HG03565 (cell line): Measurements from ENCODE around the gene FDX1.

ENCODE experiments used
- ATAC-seq: cut with Tn5 transposase; IDR thresholded peaks from one replicate; pipeline ENCODE4 v1.9.1; 2021; ENCODE audit warnings: mild to moderate bottlenecking, moderate library complexity; ENCODE audit not compliant: unreplicated experiment

FDX1 gene

GRCh38 chr11:110465231-110465630 lies 35.5 kb downstream of the FDX1 start:
- ATAC-seq: no peak

GRCh38 chr11:110467556-110467955 lies 37.8 kb downstream of the FDX1 start:
- ATAC-seq: no peak

- no peak for ATAC-seq
Measured at GRCh38 chr11:110468121-110468520, 38.4 kb downstream of the FDX1 start.

- no peak for ATAC-seq
Measured at GRCh38 chr11:110469127-110469526, 39.4 kb downstream of the FDX1 start.

GRCh38 chr11:110470716-110471115 lies 41.0 kb downstream of the FDX1 start:
- no peak for ATAC-seq

GRCh38 chr11:110471371-110471770 lies 41.6 kb downstream of the FDX1 start:
- no peak for ATAC-seq

GRCh38 chr11:110472858-110473257 lies 43.1 kb downstream of the FDX1 start:
- ATAC-seq: no peak

- no peak for ATAC-seq
Measured at GRCh38 chr11:110473706-110474105, 44.0 kb downstream of the FDX1 start.

GRCh38 chr11:110474578-110474977 lies 44.8 kb downstream of the FDX1 start:
- ATAC-seq: no peak

GRCh38 chr11:110475671-110476070 lies 45.9 kb downstream of the FDX1 start:
- ATAC-seq: no peak

GRCh38 chr11:110478410-110478809 lies 48.7 kb downstream of the FDX1 start:
- ATAC-seq: no peak

- no peak for ATAC-seq
Measured at GRCh38 chr11:110479108-110480101, 49.7 kb downstream of the FDX1 start.

GRCh38 chr11:110481523-110481922 lies 51.8 kb downstream of the FDX1 start:
- ATAC-seq: no peak

GRCh38 chr11:110486156-110486555 lies 56.4 kb downstream of the FDX1 start:
- ATAC-seq: no peak

GRCh38 chr11:110488446-110488845 lies 58.7 kb downstream of the FDX1 start:
- ATAC-seq: no peak

GRCh38 chr11:110490886-110491285 lies 61.1 kb downstream of the FDX1 start:
- ATAC-seq: no peak

- no peak for ATAC-seq
Measured at GRCh38 chr11:110491577-110492320, 62.0 kb downstream of the FDX1 start.

GRCh38 chr11:110492321-110492685 lies 62.6 kb downstream of the FDX1 start:
- no peak for ATAC-seq

GRCh38 chr11:110493346-110493745 lies 63.6 kb downstream of the FDX1 start:
- no peak for ATAC-seq

GRCh38 chr11:110497231-110497978 lies 67.7 kb downstream of the FDX1 start:
- no peak for ATAC-seq

- ATAC-seq: no peak
Measured at GRCh38 chr11:110501428-110501827, 71.7 kb downstream of the FDX1 start.
